ENCODE measurements around the gene RBBP8NL.

DNA sequence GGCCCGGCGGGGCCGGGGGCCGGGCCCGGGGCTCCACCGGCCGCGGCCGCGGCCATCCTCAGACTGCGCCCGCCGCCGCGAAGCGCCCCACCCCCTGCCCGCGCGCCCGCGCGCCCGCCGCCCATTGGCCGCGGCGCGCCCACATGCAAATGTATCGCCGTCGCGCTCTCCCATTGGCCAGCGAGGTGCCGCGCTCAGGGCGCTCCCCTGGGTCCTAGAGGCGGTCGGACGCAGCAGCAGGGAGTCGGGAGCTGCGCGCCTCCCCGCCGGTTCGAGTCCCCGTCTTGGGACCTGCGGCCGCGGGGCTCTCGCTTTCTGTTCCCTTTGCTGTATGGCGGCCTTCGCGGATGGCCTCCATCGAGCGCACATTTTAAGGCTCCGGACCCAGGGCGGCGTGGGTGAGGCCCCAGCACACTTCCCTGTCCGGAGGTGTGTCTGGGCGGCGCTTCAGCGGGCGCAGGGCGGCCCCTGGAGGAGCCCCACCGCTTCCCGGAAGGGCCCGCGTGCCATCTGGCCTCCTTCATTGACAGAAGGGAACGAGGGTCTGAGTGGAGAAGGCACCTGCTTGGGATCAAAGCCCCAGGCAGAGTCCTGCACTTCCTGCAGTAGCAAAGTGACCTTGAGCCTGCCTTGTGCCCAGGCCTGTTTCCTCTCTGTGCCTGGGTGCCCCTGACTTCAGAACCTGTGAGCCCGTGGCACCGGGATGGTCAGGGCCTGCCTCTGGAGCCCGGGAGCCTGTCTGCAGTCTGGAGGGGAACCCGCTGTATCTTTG is 19.9 kb downstream of the RBBP8NL start, which contains the start of gene CABLES2:
- TF ChIP-seq EGR1 (IDR thresholded peaks at IDR 0.05) (no peak), CEBPB (IDR thresholded peaks at IDR 0.05) (no peak), USF1 (IDR thresholded peaks at IDR 0.05) (0 out of 2 replicates have a peak, but pooled peaks have one; percentile 25), RAD21 (IDR thresholded peaks at IDR 0.05; ENCODE audit: low read depth) (no peak; the same call in 1 of the 2 replicates), EP300 (IDR thresholded peaks at IDR 0.05; ENCODE audit: borderline replicate concordance) (peak; percentile 17; the same call in 1 of the 2 replicates), MAX (IDR thresholded peaks at IDR 0.05) (peak; percentile 81), FOXM1 (IDR thresholded peaks at IDR 0.05; ENCODE audit: borderline replicate concordance, low read depth) (no peak)
- TF ChIP-seq, protein P1, sequence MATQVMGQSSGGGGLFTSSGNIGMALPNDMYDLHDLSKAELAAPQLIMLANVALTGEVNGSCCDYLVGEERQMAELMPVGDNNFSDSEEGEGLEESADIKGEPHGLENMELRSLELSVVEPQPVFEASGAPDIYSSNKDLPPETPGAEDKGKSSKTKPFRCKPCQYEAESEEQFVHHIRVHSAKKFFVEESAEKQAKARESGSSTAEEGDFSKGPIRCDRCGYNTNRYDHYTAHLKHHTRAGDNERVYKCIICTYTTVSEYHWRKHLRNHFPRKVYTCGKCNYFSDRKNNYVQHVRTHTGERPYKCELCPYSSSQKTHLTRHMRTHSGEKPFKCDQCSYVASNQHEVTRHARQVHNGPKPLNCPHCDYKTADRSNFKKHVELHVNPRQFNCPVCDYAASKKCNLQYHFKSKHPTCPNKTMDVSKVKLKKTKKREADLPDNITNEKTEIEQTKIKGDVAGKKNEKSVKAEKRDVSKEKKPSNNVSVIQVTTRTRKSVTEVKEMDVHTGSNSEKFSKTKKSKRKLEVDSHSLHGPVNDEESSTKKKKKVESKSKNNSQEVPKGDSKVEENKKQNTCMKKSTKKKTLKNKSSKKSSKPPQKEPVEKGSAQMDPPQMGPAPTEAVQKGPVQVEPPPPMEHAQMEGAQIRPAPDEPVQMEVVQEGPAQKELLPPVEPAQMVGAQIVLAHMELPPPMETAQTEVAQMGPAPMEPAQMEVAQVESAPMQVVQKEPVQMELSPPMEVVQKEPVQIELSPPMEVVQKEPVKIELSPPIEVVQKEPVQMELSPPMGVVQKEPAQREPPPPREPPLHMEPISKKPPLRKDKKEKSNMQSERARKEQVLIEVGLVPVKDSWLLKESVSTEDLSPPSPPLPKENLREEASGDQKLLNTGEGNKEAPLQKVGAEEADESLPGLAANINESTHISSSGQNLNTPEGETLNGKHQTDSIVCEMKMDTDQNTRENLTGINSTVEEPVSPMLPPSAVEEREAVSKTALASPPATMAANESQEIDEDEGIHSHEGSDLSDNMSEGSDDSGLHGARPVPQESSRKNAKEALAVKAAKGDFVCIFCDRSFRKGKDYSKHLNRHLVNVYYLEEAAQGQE (IDR thresholded peaks at IDR 0.05; ENCODE audit: low read depth) = no peak

Measured in Ishikawa (cell line).